Neuronal stem cell (in vitro differentiated cells): ENCODE data around the gene DLG1.

Experiments used
- DNase-seq: peaks from one replicate; pipeline ENCODE4 v3.0.0-alpha.2; 2013; ENCODE audit warnings: low spot score
- H2AFZ ChIP-seq: one replicate; pipeline ENCODE4 v1.6.1; 2013; ENCODE audit warnings: mild to moderate bottlenecking, low read length, inconsistent platforms
- H2AK5ac ChIP-seq: 2 replicates; pipeline ENCODE4 v1.6.1; 2013; ENCODE audit warnings: low read depth, mild to moderate bottlenecking, inconsistent platforms, low read length, moderate library complexity, mixed read lengths
- H2BK120ac ChIP-seq: 2 replicates; pipeline ENCODE4 v1.6.1; 2013; ENCODE audit warnings: low read depth, mild to moderate bottlenecking, inconsistent platforms, low read length, moderate library complexity, mixed read lengths
- H2BK12ac ChIP-seq: one replicate; pipeline ENCODE4 v1.6.1; 2013; ENCODE audit warnings: low read length, inconsistent platforms
- H2BK15ac ChIP-seq: 2 replicates; pipeline ENCODE4 v1.6.1; 2013; ENCODE audit warnings: mild to moderate bottlenecking, low read length, inconsistent platforms, mixed read lengths
- H2BK5ac ChIP-seq: one replicate; pipeline ENCODE4 v1.6.1; 2013; ENCODE audit warnings: inconsistent platforms, mild to moderate bottlenecking, low read length, moderate library complexity
- H3K14ac ChIP-seq: one replicate; pipeline ENCODE4 v1.6.1; 2013; ENCODE audit warnings: low read length, inconsistent platforms
- H3K18ac ChIP-seq: 2 replicates; pipeline ENCODE4 v1.6.1; 2013; ENCODE audit warnings: low read length, inconsistent platforms
- H3K23ac ChIP-seq: 2 replicates; pipeline ENCODE4 v1.6.1; 2013; ENCODE audit warnings: low read depth, mild to moderate bottlenecking, mixed read lengths, low read length, inconsistent platforms; ENCODE audit not compliant: poor library complexity
- H3K27ac ChIP-seq: replicated peaks from 3 replicates; pipeline ENCODE4 v1.5.1; 2013; ENCODE audit warnings: low read length, inconsistent platforms
- H3K27me3 ChIP-seq, 3 experiments: 2 replicates each; pipeline ENCODE4 v1.6.1; 2013; ENCODE audit warnings: low read length in 3 of 3, mild to moderate bottlenecking in 2 of 3, inconsistent platforms in 1 of 3, low read depth in 1 of 3, mixed read lengths in 1 of 3, moderate library complexity in 1 of 3; ENCODE audit not compliant: control insufficient read depth in 3 of 3, insufficient read depth in 3 of 3
- H3K36me3 ChIP-seq, 2 donors: replicated peaks in 1 of 2; 2 replicates each; pipeline ENCODE4 v1.6.1; 2013; ENCODE audit warnings: low read length in 2 of 2; ENCODE audit not compliant: control insufficient read depth in 2 of 2, insufficient read depth in 2 of 2
- H3K4ac ChIP-seq: 2 replicates; pipeline ENCODE4 v1.6.1; 2013; ENCODE audit warnings: inconsistent platforms, mild to moderate bottlenecking, low read length, moderate library complexity
- H3K4me1 ChIP-seq, 2 donors: 1 replicate in 1 of 2; 2 replicates in 1 of 2; pipeline ENCODE4 v1.6.1; 2013; ENCODE audit warnings: low read length in 2 of 2, low read depth in 1 of 2; ENCODE audit not compliant: control insufficient read depth in 2 of 2, insufficient read depth in 1 of 2
- H3K4me2 ChIP-seq: one replicate; pipeline ENCODE4 v1.6.1; 2013; ENCODE audit warnings: mild to moderate bottlenecking, low read length, inconsistent platforms; ENCODE audit not compliant: insufficient read depth, poor library complexity, severe bottlenecking
- H3K4me3 ChIP-seq, 2 donors: 2 replicates each; pipeline ENCODE4 v1.5.1; 2013; ENCODE audit warnings: low read length in 2 of 2, mild to moderate bottlenecking in 2 of 2, inconsistent platforms in 1 of 2, moderate library complexity in 1 of 2
- H3K79me1 ChIP-seq: one replicate; pipeline ENCODE4 v1.6.1; 2013; ENCODE audit warnings: low read depth, mild to moderate bottlenecking, inconsistent platforms, low read length, moderate library complexity
- H3K9ac ChIP-seq: one replicate; pipeline ENCODE4 v1.6.1; 2013; ENCODE audit warnings: mild to moderate bottlenecking, low read depth, low read length, inconsistent platforms; ENCODE audit not compliant: poor library complexity
- H3K9me3 ChIP-seq, 2 donors: replicated peaks in 1 of 2; 2 replicates each; pipeline versions ENCODE3 to v1.6.1; 2013; ENCODE audit warnings: low read length in 2 of 2, mild to moderate bottlenecking in 2 of 2, inconsistent platforms in 1 of 2, low read depth in 1 of 2, mixed read lengths in 1 of 2, moderate library complexity in 1 of 2; ENCODE audit not compliant: control insufficient read depth in 2 of 2, insufficient read depth in 1 of 2
- H4K8ac ChIP-seq: one replicate; pipeline ENCODE4 v1.6.1; 2013; ENCODE audit warnings: low read depth, mild to moderate bottlenecking, inconsistent platforms, low read length, moderate library complexity
- H4K91ac ChIP-seq: one replicate; pipeline ENCODE4 v1.6.1; 2013; ENCODE audit warnings: low read length, low read depth, mild to moderate bottlenecking, inconsistent platforms; ENCODE audit not compliant: poor library complexity
- WGBS, 2 donors: extraction: QIAGEN DNeasy Blood & Tissue Kit; methylation state at CpG; one replicate each; pipeline ENCODE4 v1.1.7; 2013; ENCODE audit warnings: missing lambda C conversion rate in 2 of 2, mixed read lengths in 1 of 2; ENCODE audit not compliant: insufficient read length in 2 of 2, insufficient replicate concordance in 1 of 2; ENCODE audit errors: extremely low coverage in 2 of 2; 5-methylcytosine and 5-hydroxymethylcytosine counted together

The DLG1 gene

DNA sequence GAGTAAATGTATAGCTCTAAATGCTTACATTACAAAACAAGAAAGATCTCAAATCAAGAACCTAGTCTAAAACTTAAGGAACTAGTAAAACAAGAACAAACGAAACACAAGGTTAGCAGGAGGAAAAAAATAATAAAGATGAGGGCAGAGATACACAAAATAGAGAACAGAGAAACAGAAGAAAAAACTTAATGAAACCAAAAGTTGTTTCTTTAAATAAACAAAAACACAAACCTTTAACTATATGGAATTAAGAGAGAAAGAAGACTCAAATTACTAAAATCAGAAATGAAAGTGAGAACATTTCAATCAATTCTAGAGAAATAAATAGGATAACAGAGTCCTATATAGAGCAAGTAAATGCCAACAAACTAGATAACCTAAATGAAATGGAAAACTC is 59.6 kb downstream of the DLG1 start:
- Histone ChIP-seq H3K79me1 (peaks cover 7% of the 10 kb centered on the region), H2AFZ (no peak overlapping the region), H3K27ac (no peak overlapping the region), H3K9ac (no peak overlapping the region), H4K8ac (no peak overlapping the region), H3K23ac (no peak overlapping the region), H3K18ac (no peak overlapping the region), H2BK120ac (no peak overlapping the region), H3K36me3 (peaks cover 5 to 28% of the 10 kb centered on the region in 2 donors), H3K4ac (no peak overlapping the region), H3K4me2 (no peak overlapping the region), H3K9me3 (peaks cover 20 to 71% of the 10 kb centered on the region in 2 donors), H2AK5ac (no peak overlapping the region), H2BK15ac (no peak overlapping the region), H3K27me3 (no peaks in the 10 kb centered on the region), H4K91ac (no peak overlapping the region), H2BK12ac (no peak overlapping the region), H3K4me3 (no peak overlapping the region), H3K4me1 (peaks cover 0 to 7% of the 10 kb centered on the region in 2 donors), H2BK5ac (no peak overlapping the region), H3K14ac (no peak overlapping the region)
- WGBS, 2 donors = no CpG with 5 or more reads among the region's 1 CpG
- no peak for DNase-seq

DNA sequence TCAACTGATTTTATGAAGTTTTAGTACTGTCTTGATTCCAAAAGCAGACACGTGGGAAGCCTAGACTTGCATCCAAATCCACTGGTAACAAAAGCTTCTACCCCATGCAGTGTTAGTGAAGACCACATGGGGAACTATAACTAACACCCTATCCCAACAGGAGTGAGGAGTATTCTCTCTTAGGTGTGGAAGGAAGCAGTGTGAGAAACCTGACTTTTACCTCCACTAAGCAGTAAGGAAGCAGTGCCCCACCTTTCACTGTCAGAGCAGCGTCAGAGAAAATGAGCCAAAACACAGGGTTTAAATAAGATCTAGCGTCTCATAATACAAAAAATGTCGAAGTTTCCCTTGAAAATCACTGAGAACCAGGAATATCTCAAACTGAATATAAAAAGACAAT is 60.5 kb downstream of the DLG1 start:
- H3K27me3 ChIP-seq = no peaks in the 10 kb centered on the region
- H3K18ac ChIP-seq = no peak overlapping the region
- no peak overlapping the region for H2BK12ac ChIP-seq
- H2BK15ac ChIP-seq = no peak overlapping the region
- no peak overlapping the region for H4K91ac ChIP-seq
- peak overlapping the region in 1 of 2 donors; percentile 46 for H3K4me3 ChIP-seq
- no peak for DNase-seq
- peaks cover 0 to 7% of the 10 kb centered on the region in 2 donors for H3K4me1 ChIP-seq
- no peak overlapping the region for H3K4me2 ChIP-seq
- no peak overlapping the region for H2AFZ ChIP-seq
- H3K79me1 ChIP-seq = peaks cover 7% of the 10 kb centered on the region
- H3K27ac ChIP-seq = no peak overlapping the region
- no peak overlapping the region for H2AK5ac ChIP-seq
- no CpG with 5 or more reads among the region's 4 CpGs for WGBS, 2 donors
- H3K36me3 ChIP-seq = peaks cover 4 to 25% of the 10 kb centered on the region in 2 donors
- H3K9ac ChIP-seq = no peak overlapping the region
- H3K9me3 ChIP-seq = peaks cover 12 to 61% of the 10 kb centered on the region in 2 donors
- no peak overlapping the region for H2BK5ac ChIP-seq
- no peak overlapping the region for H3K4ac ChIP-seq
- no peak overlapping the region for H2BK120ac ChIP-seq
- no peak overlapping the region for H4K8ac ChIP-seq
- no peak overlapping the region for H3K14ac ChIP-seq
- H3K23ac ChIP-seq = no peak overlapping the region

DNA sequence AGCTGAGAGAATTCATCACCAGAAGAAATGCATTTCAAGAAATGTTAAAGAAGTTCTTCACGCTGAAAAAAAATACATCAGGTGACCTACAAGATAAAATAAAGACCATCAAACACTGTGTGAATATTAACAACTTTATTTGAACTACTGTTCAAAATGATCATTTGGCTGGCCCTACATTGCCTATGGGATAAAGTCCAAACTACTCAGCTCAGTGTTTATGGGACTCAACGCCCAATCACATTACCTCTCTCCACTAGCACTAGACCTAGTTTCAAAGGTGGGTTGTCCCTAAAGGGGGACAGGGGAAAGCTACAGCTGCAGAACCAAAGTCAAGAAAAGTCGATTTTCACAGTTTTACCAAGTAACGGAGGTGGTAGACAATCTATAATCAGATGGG is 62.0 kb downstream of the DLG1 start:
- Histone ChIP-seq H3K36me3 (peaks cover 4 to 26% of the 10 kb centered on the region in 2 donors), H2BK15ac (no peak overlapping the region), H2AFZ (no peak overlapping the region), H2AK5ac (no peak overlapping the region), H2BK12ac (no peak overlapping the region), H3K9me3 (peaks cover 9 to 46% of the 10 kb centered on the region in 2 donors), H3K14ac (no peak overlapping the region), H2BK5ac (no peak overlapping the region), H3K27me3 (no peaks in the 10 kb centered on the region), H3K4me3 (no peak overlapping the region), H3K18ac (no peak overlapping the region), H4K8ac (no peak overlapping the region), H3K4ac (no peak overlapping the region), H3K79me1 (peaks cover 7% of the 10 kb centered on the region), H3K23ac (no peak overlapping the region), H3K4me2 (no peak overlapping the region), H3K9ac (no peak overlapping the region), H3K4me1 (peaks cover 0 to 7% of the 10 kb centered on the region in 2 donors), H3K27ac (no peak overlapping the region), H4K91ac (no peak overlapping the region), H2BK120ac (no peak overlapping the region)
- no peak for DNase-seq
- WGBS, 2 donors = no CpG with 5 or more reads among the region's 4 CpGs

DNA sequence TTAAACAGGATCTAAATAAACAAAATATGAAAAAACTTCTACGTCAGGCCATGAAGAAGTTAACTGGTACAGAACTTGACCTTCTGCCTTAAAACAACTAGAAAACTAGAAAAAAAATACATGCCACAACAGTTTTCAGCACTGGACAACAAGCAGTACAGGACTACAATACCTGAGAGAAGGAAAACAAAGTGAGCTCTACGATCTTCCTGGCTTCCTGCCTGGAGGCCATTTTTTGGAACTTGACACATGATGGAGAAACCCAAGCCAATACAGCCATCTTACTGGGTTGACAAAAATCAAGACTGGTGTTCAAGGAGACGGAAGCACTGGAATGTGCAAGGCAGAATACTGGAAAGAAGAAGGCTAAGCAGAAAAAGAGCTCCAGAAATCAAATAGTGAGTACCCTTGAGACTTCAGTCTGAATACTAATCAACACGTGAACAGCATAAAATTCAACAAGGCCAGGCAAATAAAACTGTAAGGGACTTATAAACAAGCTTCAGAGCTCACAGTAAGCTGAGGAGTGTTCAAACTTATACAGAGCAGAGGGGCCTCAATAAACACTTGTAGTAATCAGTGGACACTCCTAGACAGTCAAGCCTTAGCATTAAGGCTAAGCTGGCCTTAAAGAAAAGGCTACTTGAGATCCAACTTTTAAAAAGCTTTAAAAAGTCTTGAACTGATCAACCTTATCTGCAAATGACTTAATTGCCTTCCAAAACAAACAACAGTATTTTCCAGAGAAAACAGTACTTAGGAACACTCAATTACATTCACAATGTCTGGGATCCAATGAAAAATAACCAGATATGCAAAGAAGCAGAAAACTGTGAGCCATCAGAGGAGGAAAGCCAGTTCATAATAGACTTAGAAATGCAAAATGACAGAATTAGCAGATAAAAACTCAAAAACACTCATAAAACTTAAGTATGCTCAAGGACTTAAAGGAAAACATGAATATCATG is 63.2 kb downstream of the DLG1 start:
- no peak overlapping the region for H2AK5ac ChIP-seq
- H3K79me1 ChIP-seq = peaks cover 7% of the 10 kb centered on the region
- peaks cover 4 to 36% of the 10 kb centered on the region in 2 donors for H3K36me3 ChIP-seq
- H3K18ac ChIP-seq = no peak overlapping the region
- no peak overlapping the region for H2BK120ac ChIP-seq
- no peak overlapping the region for H2AFZ ChIP-seq
- H2BK15ac ChIP-seq = no peak overlapping the region
- no peak overlapping the region for H4K8ac ChIP-seq
- peaks cover 0 to 7% of the 10 kb centered on the region in 2 donors for H3K4me1 ChIP-seq
- no peak overlapping the region for H2BK5ac ChIP-seq
- no peak overlapping the region for H4K91ac ChIP-seq
- H3K4me2 ChIP-seq = no peak overlapping the region
- H3K4me3 ChIP-seq = no peak overlapping the region
- H3K9ac ChIP-seq = no peak overlapping the region
- no peaks in the 10 kb centered on the region for H3K27me3 ChIP-seq
- no peak overlapping the region for H2BK12ac ChIP-seq
- H3K4ac ChIP-seq = no peak overlapping the region
- no peak overlapping the region for H3K14ac ChIP-seq
- H3K23ac ChIP-seq = no peak overlapping the region
- H3K9me3 ChIP-seq = peaks cover 7 to 36% of the 10 kb centered on the region in 2 donors
- no peak for DNase-seq
- no peak overlapping the region for H3K27ac ChIP-seq
- WGBS, 2 donors = no CpG with 5 or more reads among the region's 4 CpGs
